ENCODE data around the gene TAF1.

GRCh38 chrX:71475785-71476540, 109.8 kb downstream of the TAF1 start:
- TF ChIP-seq IRF2 (CRISPR knock-in tag; IDR thresholded peaks at IDR 0.05; ENCODE audit: borderline replicate concordance, low read depth) (no peak), ZNF232 (CRISPR knock-in tag; IDR thresholded peaks at IDR 0.05) (no peak), TEAD4 (CRISPR knock-in tag; IDR thresholded peaks at IDR 0.05) (no peak), CTCF (IDR thresholded peaks at IDR 0.05) (no peak), CBFB (CRISPR knock-in tag; IDR thresholded peaks at IDR 0.05; ENCODE audit: low read depth) (no peak), ATF1 (CRISPR knock-in tag; IDR thresholded peaks at IDR 0.05) (no peak), CREM (CRISPR knock-in tag; IDR thresholded peaks at IDR 0.05) (no peak), ATF2 (CRISPR knock-in tag; IDR thresholded peaks at IDR 0.05; ENCODE audit: borderline replicate concordance, low read depth) (no peak), USF1 (CRISPR knock-in tag; IDR thresholded peaks at IDR 0.05) (no peak)
- TF ChIP-seq, protein P1, sequence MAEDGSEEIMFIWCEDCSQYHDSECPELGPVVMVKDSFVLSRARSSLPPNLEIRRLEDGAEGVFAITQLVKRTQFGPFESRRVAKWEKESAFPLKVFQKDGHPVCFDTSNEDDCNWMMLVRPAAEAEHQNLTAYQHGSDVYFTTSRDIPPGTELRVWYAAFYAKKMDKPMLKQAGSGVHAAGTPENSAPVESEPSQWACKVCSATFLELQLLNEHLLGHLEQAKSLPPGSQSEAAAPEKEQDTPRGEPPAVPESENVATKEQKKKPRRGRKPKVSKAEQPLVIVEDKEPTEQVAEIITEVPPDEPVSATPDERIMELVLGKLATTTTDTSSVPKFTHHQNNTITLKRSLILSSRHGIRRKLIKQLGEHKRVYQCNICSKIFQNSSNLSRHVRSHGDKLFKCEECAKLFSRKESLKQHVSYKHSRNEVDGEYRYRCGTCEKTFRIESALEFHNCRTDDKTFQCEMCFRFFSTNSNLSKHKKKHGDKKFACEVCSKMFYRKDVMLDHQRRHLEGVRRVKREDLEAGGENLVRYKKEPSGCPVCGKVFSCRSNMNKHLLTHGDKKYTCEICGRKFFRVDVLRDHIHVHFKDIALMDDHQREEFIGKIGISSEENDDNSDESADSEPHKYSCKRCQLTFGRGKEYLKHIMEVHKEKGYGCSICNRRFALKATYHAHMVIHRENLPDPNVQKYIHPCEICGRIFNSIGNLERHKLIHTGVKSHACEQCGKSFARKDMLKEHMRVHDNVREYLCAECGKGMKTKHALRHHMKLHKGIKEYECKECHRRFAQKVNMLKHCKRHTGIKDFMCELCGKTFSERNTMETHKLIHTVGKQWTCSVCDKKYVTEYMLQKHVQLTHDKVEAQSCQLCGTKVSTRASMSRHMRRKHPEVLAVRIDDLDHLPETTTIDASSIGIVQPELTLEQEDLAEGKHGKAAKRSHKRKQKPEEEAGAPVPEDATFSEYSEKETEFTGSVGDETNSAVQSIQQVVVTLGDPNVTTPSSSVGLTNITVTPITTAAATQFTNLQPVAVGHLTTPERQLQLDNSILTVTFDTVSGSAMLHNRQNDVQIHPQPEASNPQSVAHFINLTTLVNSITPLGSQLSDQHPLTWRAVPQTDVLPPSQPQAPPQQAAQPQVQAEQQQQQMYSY (CRISPR knock-in tag; IDR thresholded peaks at IDR 0.05) = no peak

Measured in WTC11 (cell line).